ENCODE results near the gene FAM13B. TPM values are rescaled to one million over a fixed set of nuclear protein-coding genes. Genes with fewer than 3 reads are reported as not detected.
"Not testable (repeated sequence)": the region's sequence is repeated elsewhere in the genome, so short reads cannot be mapped to it uniquely, and the experiment has no call there.

Gene FAM13B
- polyA plus RNA-seq, 3 donors: 11.5 to 17.0 (median 12.9) TPM

GRCh38 chr5:138051441-138052296 is 18.8 kb upstream of the FAM13B start:
- Histone ChIP-seq H3K9me3 (replicated peaks in 1 of 2; ENCODE audit: control insufficient read depth in 1 of 2, insufficient read depth in 1 of 2, low read length in 2 of 2) (no peaks in the 10 kb centered on the region), H2AFZ (ENCODE audit: insufficient read depth, low read depth, low read length, poor library complexity, severe bottlenecking) (no peak overlapping the region), H3K4me1 (ENCODE audit: control insufficient read depth in 1 of 2, insufficient read depth in 2 of 2, low read length in 2 of 2) (no peaks in the 10 kb centered on the region), H3K36me3 (replicated peaks in 1 of 2; ENCODE audit: control insufficient read depth in 1 of 2, insufficient read depth in 2 of 2, low read length in 2 of 2) (no peaks in the 10 kb centered on the region), H3K4me3 (replicated peaks in 1 of 3; ENCODE audit: low read depth in 2 of 3, low read length in 3 of 3) (no peak overlapping the region), H3K4me2 (replicated peaks; ENCODE audit: extremely low read depth, low read length, poor library complexity, severe bottlenecking) (no peak overlapping the region), H3K27ac (ENCODE audit: low read depth in 1 of 2, low read length in 2 of 2) (no peak overlapping the region), H4K20me1 (ENCODE audit: insufficient read depth, low read length) (no peaks in the 10 kb centered on the region), H3K79me2 (ENCODE audit: insufficient read depth, low read length) (no peaks in the 10 kb centered on the region), H3K9ac (ENCODE audit: insufficient read depth, low read length, poor library complexity, severe bottlenecking) (no peak overlapping the region), H3K27me3 (ENCODE audit: control insufficient read depth in 2 of 2, insufficient read depth in 2 of 2, low read length in 2 of 2) (peaks cover 2 to 4% of the 10 kb centered on the region in 2 donors)
- TF ChIP-seq CTCF (IDR thresholded peaks at IDR 0.05): no peak
- 97% methylated on average over 8 of the region's 9 CpGs for WGBS (ENCODE audit: insufficient coverage)
- Mint-ChIP-seq H3K4me1 (peaks cover 2% of the 10 kb centered on the region), H3K27ac (no peak overlapping the region), H3K36me3 (no peaks in the 10 kb centered on the region), H3K9me3 (peaks cover 0 to 3% (median 0%) of the 10 kb centered on the region in 7 donors), H3K4me3 (no peak overlapping the region), H3K27me3 (ENCODE audit: low read depth in 3 of 3) (peaks cover 3 to 24% (median 11%) of the 10 kb centered on the region in 3 donors)
- no peak for DNase-seq
- intact Hi-C loops (cut with micrococcal nuclease): no loop called here

GRCh38 chr5:138045283-138045682 is 12.4 kb upstream of the FAM13B start:
- H4K20me1 ChIP-seq (ENCODE audit: insufficient read depth, low read length); H3K27ac Mint-ChIP-seq; DNase-seq; H3K4me3 Mint-ChIP-seq; H2AFZ ChIP-seq (ENCODE audit: insufficient read depth, low read depth, low read length, poor library complexity, severe bottlenecking); H3K4me1 Mint-ChIP-seq; H3K36me3 Mint-ChIP-seq; H3K79me2 ChIP-seq (ENCODE audit: insufficient read depth, low read length); H3K9ac ChIP-seq (ENCODE audit: insufficient read depth, low read length, poor library complexity, severe bottlenecking); H3K9me3 ChIP-seq (replicated peaks in 1 of 2; ENCODE audit: control insufficient read depth in 1 of 2, insufficient read depth in 1 of 2, low read length in 2 of 2); H3K9me3 Mint-ChIP-seq; H3K27ac ChIP-seq (ENCODE audit: low read depth in 1 of 2, low read length in 2 of 2); H3K27me3 ChIP-seq (ENCODE audit: control insufficient read depth in 2 of 2, insufficient read depth in 2 of 2, low read length in 2 of 2); H3K4me2 ChIP-seq (replicated peaks; ENCODE audit: extremely low read depth, low read length, poor library complexity, severe bottlenecking); H3K36me3 ChIP-seq (replicated peaks in 1 of 2; ENCODE audit: control insufficient read depth in 1 of 2, insufficient read depth in 2 of 2, low read length in 2 of 2); intact Hi-C loops (cut with micrococcal nuclease); H3K4me3 ChIP-seq (replicated peaks in 1 of 3; ENCODE audit: low read depth in 2 of 3, low read length in 3 of 3): not testable (repeated sequence)
- no CpG with 5 or more reads among the region's 3 CpGs for WGBS (ENCODE audit: insufficient coverage)
- H3K4me1 ChIP-seq (ENCODE audit: control insufficient read depth in 1 of 2, insufficient read depth in 2 of 2, low read length in 2 of 2): peaks cover 9 to 12% of the 10 kb centered on the region in 2 donors
- peaks cover 1 to 20% (median 15%) of the 10 kb centered on the region in 3 donors for H3K27me3 Mint-ChIP-seq (ENCODE audit: low read depth in 3 of 3)
